Activated naive CD4-positive, alpha-beta T cell treated with anti-CD3 and anti-CD28 coated beads, Interleukin-2, amount 10 ng/mL, durations not matched to agents 7 days and 5 days (primary cell): ENCODE measurements around the gene GPR82.

ENCODE experiments used
- CTCF ChIA-PET: fragments of 350-600 bp; sonication (Branson Sonifier 250); formaldehyde crosslinking; loops from one replicate; lab custom pipeline; 2021; ENCODE audit warnings: antibody characterized with exemption; lab: Charles Lee
- DNase-seq: peaks from one replicate; pipeline ENCODE4 v3.0.0-alpha.2; 2020
- H3K27ac Mint-ChIP-seq: one replicate; pipeline ENCODE4 v1.8.0; 2021; ENCODE audit warnings: mild to moderate bottlenecking, moderate library complexity, mixed read lengths
- H3K27me3 Mint-ChIP-seq: one replicate; pipeline ENCODE4 v1.8.0; 2021; ENCODE audit warnings: mild to moderate bottlenecking, mixed read lengths
- H3K36me3 Mint-ChIP-seq: one replicate; pipeline ENCODE4 v1.8.0; 2021; ENCODE audit warnings: mixed read lengths
- H3K4me1 Mint-ChIP-seq: one replicate; pipeline ENCODE4 v1.8.0; 2021; ENCODE audit warnings: mixed read lengths
- H3K4me3 Mint-ChIP-seq: one replicate; pipeline ENCODE4 v1.8.0; 2021; ENCODE audit warnings: mild to moderate bottlenecking, moderate library complexity, mixed read lengths
- H3K9me3 Mint-ChIP-seq: one replicate; pipeline ENCODE4 v1.8.0; 2021; ENCODE audit warnings: mixed read lengths

Gene GPR82

DNA sequence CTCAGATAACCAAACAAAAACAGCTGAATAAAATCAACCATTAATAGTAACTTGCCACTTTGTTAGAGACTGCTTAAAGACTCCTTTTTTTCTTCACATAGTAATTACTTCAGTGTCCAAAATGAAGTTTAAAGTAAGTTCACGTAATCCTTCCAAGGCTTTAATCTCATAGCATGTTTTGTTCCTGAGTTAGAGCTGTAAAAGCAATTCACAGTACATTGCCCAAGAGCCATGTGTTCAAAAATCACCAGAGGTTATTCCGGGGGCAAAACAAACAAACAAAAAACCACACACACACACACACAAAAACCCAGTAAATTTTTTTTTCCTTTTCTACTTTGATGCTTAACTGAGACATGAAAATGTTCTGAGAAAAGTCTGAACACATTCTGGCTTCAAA is 6.1 kb downstream of the GPR82 start:
- Mint-ChIP-seq H3K27ac (no peak overlapping the region), H3K27me3 (no peaks in the 10 kb centered on the region), H3K4me3 (no peak overlapping the region), H3K36me3 (peaks cover 10% of the 10 kb centered on the region), H3K9me3 (no peaks in the 10 kb centered on the region), H3K4me1 (peaks cover 16% of the 10 kb centered on the region)
- no peak for DNase-seq
- CTCF ChIA-PET = no interaction called here

DNA sequence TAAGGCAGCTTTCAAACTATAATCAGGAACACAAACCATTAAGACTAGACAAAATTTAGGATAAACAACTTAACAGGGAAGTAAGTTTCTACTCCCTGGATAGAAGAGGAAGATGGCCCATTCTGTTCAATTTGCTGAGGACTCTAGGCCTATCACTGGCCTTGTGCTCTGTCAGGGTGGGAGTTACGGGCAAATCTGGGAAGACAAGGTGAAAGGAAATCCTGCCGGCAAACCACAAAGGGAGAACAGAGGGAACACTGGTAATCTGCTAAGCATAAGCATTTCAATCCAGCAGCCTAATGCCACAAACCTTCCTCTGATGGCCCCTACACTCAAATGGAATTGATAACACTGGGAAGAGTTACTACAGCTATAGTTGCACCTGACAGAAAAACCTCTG is 8.3 kb downstream of the GPR82 start:
- Mint-ChIP-seq H3K27me3 (no peaks in the 10 kb centered on the region), H3K36me3 (peaks cover 12% of the 10 kb centered on the region), H3K4me3 (no peak overlapping the region), H3K27ac (no peak overlapping the region), H3K9me3 (no peaks in the 10 kb centered on the region), H3K4me1 (peaks cover 25% of the 10 kb centered on the region)
- CTCF ChIA-PET = no interaction called here
- no peak for DNase-seq

DNA sequence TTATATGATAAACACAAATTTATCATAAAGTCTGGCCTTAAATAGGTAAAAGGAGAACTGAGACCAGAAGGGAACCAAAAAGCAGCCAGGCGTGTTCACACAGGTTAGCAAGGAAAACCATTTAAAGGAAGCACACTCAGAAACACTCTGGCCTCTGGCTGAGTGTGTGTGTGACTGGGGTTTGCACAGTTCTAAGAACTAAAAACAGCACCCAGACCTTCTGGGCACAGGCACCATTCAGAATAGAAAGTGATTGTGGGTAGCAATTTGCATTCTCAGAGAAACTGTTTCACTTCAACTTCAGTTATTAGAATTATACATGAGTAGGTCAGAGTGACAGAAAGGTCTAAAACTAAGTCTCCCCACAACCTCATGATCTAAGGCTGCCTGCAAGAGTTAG is 10.0 kb downstream of the GPR82 start:
- Mint-ChIP-seq H3K27ac (peak overlapping the region; percentile 83), H3K36me3 (peaks cover 11% of the 10 kb centered on the region), H3K27me3 (no peaks in the 10 kb centered on the region), H3K4me1 (peaks cover 27% of the 10 kb centered on the region), H3K4me3 (no peak overlapping the region), H3K9me3 (no peaks in the 10 kb centered on the region)
- DNase-seq = no peak
- CTCF ChIA-PET = no interaction called here

DNA sequence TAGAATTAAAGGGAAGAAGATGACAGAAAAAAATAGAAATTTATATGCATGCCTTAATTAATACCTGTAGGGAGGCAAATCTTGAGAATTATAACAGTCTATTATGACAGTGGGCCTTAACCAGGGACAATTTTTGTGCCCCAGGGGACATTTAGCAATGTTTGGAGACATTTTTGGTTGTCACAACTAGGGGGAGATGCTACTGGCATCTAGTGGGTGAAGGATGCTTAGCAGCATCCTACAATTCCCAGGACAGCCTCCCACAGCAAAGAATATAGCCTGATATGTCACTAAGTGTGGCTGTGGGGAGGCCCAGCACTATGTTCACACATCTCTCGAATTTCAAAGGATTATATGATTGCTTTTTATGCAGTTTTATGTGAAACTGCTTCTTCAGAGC is 10.5 kb downstream of the GPR82 start:
- Mint-ChIP-seq H3K9me3 (no peaks in the 10 kb centered on the region), H3K4me3 (no peak overlapping the region), H3K4me1 (peaks cover 27% of the 10 kb centered on the region), H3K27ac (peak overlapping the region; percentile 83), H3K27me3 (no peaks in the 10 kb centered on the region), H3K36me3 (peaks cover 11% of the 10 kb centered on the region)
- DNase-seq = no peak
- CTCF ChIA-PET = no interaction called here

DNA sequence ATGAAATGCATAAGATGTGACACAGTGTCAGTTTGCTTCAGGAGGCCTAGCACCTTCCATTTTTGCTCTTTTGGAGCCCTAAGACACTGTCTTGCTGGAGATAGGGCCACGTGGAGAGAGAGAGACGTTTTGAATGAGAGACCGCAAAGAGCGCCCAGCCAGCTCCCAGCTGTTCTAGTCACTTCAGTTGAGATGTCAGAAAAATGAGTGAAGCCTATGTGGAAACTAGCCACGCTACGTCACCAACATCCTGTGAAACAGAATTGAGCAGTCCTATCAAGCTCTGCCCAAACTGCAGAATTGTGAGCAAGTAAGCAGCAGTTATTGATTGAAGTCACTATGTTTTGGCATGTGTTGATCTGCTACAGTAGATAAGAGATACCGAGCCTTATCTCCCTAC is 13.1 kb downstream of the GPR82 start:
- Mint-ChIP-seq H3K27me3 (no peaks in the 10 kb centered on the region), H3K4me3 (no peak overlapping the region), H3K4me1 (peaks cover 26% of the 10 kb centered on the region), H3K9me3 (no peaks in the 10 kb centered on the region), H3K36me3 (peaks cover 11% of the 10 kb centered on the region), H3K27ac (no peak overlapping the region)
- CTCF ChIA-PET = no interaction called here
- DNase-seq = peak; percentile 47

DNA sequence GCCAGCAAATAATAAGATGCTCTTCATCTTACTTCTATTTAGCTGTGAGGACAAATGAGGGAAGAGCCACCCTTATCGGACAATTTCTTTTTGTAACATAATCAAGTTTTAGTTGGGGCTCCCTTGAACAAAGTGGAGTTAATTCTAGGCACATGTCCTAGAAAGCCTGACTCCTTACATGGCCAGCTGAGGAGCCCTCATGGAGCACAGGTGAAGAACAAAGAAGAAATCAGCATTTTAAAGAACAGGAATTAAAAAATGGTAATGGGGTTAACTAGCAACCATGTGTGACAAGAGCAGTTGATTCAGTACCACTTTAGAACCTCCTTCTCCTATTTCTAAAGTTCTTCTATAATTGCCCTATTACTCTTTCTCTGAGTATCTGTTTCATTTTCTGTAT is 15.9 kb downstream of the GPR82 start:
- no peak for DNase-seq
- no peak overlapping the region for H3K27ac Mint-ChIP-seq
- peaks cover 11% of the 10 kb centered on the region for H3K4me1 Mint-ChIP-seq
- CTCF ChIA-PET = no interaction called here
- H3K27me3 Mint-ChIP-seq = no peaks in the 10 kb centered on the region
- no peaks in the 10 kb centered on the region for H3K9me3 Mint-ChIP-seq
- no peak overlapping the region for H3K4me3 Mint-ChIP-seq
- peaks cover 25% of the 10 kb centered on the region for H3K36me3 Mint-ChIP-seq

DNA sequence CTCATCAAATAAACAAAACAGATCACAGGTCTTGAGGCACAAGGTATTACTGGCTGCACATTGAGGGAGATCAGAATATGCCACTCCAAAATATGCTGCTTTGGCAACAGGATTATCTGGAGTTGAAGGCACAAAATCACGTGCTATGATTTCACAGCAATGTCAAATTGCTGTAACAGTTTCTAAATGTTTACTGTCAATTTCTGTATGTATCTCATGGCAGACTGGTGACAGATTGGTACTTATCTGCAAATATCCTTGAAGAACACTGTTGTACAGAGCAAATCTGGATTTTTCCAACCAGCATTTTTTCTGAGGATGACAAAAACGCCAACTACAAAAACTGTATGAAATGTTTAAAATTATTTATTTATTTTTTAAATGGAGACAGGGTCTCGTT is 26.7 kb downstream of the GPR82 start:
- Mint-ChIP-seq H3K27me3 (no peaks in the 10 kb centered on the region), H3K4me1 (no peaks in the 10 kb centered on the region), H3K9me3 (no peaks in the 10 kb centered on the region), H3K4me3 (no peak overlapping the region), H3K36me3 (peaks cover 6% of the 10 kb centered on the region), H3K27ac (no peak overlapping the region)
- no peak for DNase-seq
- CTCF ChIA-PET = interaction anchor here (1.4 kb wide), 1 partner anchor 9 kb away, joined by 3 read pairs; no protein-coding TSS in a partner anchor

DNA sequence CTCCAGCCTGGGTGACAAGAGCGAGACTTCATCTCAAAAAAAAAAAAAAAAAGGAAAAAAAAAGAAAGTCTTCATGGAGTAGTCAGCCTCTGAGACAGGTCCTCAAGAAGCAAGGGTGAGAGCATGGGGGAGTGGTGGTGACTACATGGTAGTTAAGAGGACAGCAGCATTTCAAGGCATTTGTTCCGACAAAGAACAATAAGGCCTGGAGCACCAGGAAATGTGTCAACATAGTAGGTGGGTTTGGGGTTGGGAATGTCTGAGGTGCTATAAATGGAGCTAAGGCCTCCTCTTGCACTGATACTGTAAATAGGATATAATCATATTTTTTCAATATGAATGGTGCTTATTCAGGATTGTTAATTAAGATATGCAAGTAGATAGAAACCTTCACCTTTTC is 34.4 kb downstream of the GPR82 start:
- Mint-ChIP-seq H3K4me3 (no peak overlapping the region), H3K27ac (no peak overlapping the region), H3K27me3 (no peaks in the 10 kb centered on the region), H3K9me3 (no peaks in the 10 kb centered on the region), H3K4me1 (no peaks in the 10 kb centered on the region), H3K36me3 (peaks cover 3% of the 10 kb centered on the region)
- CTCF ChIA-PET = interaction anchor here (0.8 kb wide), 1 partner anchor 14 kb away, joined by 3 read pairs; no protein-coding TSS in a partner anchor
- no peak for DNase-seq

DNA sequence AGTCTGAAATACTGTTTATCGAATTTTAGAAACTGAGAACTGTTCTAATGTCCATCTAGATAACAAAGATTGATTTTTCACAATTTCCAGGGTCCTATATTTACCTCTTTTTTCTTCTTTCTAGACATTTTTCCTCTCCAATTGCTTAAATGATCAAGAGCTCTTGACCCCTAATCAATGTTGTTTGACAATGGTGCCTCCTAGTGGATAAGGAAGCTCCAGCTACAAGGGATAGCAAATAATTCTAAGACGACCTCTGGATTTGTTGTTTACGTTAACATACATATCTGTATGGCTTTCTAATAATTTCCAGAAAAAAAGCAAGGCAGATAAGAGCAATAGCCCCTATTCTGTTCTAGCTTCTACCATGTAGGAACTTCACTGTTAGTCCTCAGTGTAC is 35.8 kb downstream of the GPR82 start:
- CTCF ChIA-PET = interaction anchor here (0.7 to 1.6 kb wide), 10 partner anchors 9 to 579 kb away, joined by 3 to 8 read pairs (median 4); no protein-coding TSS in a partner anchor
- no peak overlapping the region for H3K27ac Mint-ChIP-seq

DNA sequence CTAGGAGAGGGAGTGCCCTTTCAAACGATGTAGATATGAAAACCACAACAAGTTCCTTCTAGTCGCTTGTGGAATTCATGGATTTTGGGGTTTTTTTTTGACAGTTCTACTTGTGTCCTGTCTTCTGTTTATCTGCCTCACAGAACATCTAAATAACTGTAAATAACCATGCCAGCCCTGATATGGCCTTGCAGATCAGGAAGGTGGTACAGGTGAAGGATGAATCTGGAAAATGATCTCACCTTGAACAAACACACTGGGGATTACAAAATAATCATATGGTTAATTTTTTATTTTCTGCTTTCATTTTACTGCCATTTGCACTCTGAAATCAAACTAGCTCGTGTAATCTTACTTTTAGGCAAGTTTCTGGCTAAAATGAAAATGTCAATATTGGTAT is 37.2 kb downstream of the GPR82 start:
- H3K27me3 Mint-ChIP-seq = no peaks in the 10 kb centered on the region
- CTCF ChIA-PET = interaction anchor here (1.2 to 1.6 kb wide), 2 partner anchors 203 to 486 kb away, joined by 3 to 8 read pairs; no protein-coding TSS in a partner anchor
- H3K27ac Mint-ChIP-seq = no peak overlapping the region
- no peak for DNase-seq
- H3K4me1 Mint-ChIP-seq = no peaks in the 10 kb centered on the region
- H3K9me3 Mint-ChIP-seq = no peaks in the 10 kb centered on the region
- no peak overlapping the region for H3K4me3 Mint-ChIP-seq
- peaks cover 5% of the 10 kb centered on the region for H3K36me3 Mint-ChIP-seq

More for the DNA sequence above, 35.8 kb downstream of the GPR82 start:
- Mint-ChIP-seq H3K36me3 (peaks cover 5% of the 10 kb centered on the region), H3K4me1 (no peaks in the 10 kb centered on the region), H3K9me3 (no peaks in the 10 kb centered on the region), H3K4me3 (no peak overlapping the region), H3K27me3 (no peaks in the 10 kb centered on the region)
- DNase-seq = no peak

DNA sequence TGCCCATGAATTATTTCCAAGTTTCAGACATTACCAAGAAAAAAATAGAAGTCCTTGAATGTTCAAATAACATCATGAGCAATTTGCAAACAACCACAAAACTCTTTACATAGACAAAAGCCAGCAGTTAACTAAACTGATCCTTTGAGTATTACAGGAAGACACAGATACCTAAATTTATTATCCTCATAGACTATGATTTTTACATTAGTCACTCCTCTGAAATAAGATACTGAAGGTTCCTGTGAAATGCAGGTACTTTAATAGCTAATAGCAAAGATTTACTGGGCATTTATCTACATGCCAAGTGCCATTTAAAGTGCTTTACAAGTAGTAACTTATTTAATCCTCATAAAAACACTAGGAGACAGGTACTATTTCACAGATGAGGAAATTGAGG is 37.7 kb downstream of the GPR82 start:
- CTCF ChIA-PET = no interaction called here

DNA sequence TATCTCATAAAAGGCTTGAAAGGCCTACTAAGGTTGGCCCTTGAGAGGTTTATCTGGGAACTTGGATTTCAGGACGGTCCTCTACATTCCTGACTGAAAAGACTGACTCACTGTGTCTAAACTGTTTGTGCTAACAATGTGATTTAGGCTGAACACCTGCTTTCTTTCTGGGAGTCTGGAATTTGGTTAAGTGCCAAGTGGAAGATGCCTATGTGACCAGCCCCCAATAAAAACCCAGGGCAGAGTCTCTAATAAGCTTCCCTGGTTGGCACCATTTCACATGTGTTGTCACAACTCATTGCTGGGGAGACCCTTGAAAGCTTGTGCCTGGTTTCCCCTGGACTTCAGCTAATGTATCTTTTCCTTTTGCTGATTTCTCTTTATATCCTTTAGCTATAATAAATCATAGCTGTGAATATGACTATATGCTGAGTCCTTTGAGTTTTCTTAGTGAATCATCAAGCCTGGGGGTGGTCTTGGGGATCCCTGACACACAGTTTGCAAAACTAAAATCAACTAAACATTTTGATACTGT is 55.1 kb downstream of the GPR82 start:
- CTCF ChIA-PET = no interaction called here
- H3K4me3 Mint-ChIP-seq = no peak overlapping the region
- H3K9me3 Mint-ChIP-seq = no peaks in the 10 kb centered on the region
- no peaks in the 10 kb centered on the region for H3K4me1 Mint-ChIP-seq
- peaks cover 9% of the 10 kb centered on the region for H3K36me3 Mint-ChIP-seq
- DNase-seq = no peak
- H3K27ac Mint-ChIP-seq = no peak overlapping the region
- H3K27me3 Mint-ChIP-seq = no peaks in the 10 kb centered on the region

More for the DNA sequence above, 37.7 kb downstream of the GPR82 start:
- DNase-seq = no peak
- Mint-ChIP-seq H3K27ac (no peak overlapping the region), H3K9me3 (no peaks in the 10 kb centered on the region), H3K4me1 (no peaks in the 10 kb centered on the region), H3K36me3 (peaks cover 5% of the 10 kb centered on the region), H3K4me3 (no peak overlapping the region), H3K27me3 (no peaks in the 10 kb centered on the region)
